Ishikawa (cell line): ENCODE data around the gene PRRT4.
A peak's percentile ranks its signal among the peaks of the same experiment; 100 is the strongest.

ENCODE experiments used
- CEBPB ChIP-seq: IDR thresholded peaks from 2 replicates; pipeline ENCODE4 v1.6.1; 2012
- CREB1 ChIP-seq: IDR thresholded peaks from 2 replicates; pipeline ENCODE4 v1.6.1; 2012; ENCODE audit warnings: low read depth
- EGR1 ChIP-seq: IDR thresholded peaks from 2 replicates; pipeline ENCODE4 v1.6.1; 2012
- EP300 ChIP-seq: IDR thresholded peaks from 2 replicates; pipeline ENCODE4 v1.6.1; 2012; ENCODE audit warnings: borderline replicate concordance
- FOXM1 ChIP-seq: IDR thresholded peaks from 2 replicates; pipeline ENCODE4 v1.6.1; 2012; ENCODE audit warnings: low read depth, borderline replicate concordance
- MAX ChIP-seq: IDR thresholded peaks from 2 replicates; pipeline ENCODE4 v1.6.1; 2012
- NFIC ChIP-seq: IDR thresholded peaks from 2 replicates; pipeline ENCODE4 v1.6.1; 2012
- RAD21 ChIP-seq: IDR thresholded peaks from 2 replicates; pipeline ENCODE4 v1.6.1; 2012; ENCODE audit warnings: low read depth
- REST ChIP-seq: IDR thresholded peaks from 2 replicates; pipeline ENCODE4 v1.6.1; 2012; ENCODE audit warnings: low read depth, mild to moderate bottlenecking
- TAF1 ChIP-seq: IDR thresholded peaks from 2 replicates; pipeline ENCODE4 v1.6.1; 2012; ENCODE audit warnings: low read depth, mild to moderate bottlenecking
- TCF12 ChIP-seq: IDR thresholded peaks from 2 replicates; pipeline ENCODE4 v1.6.1; 2012; ENCODE audit warnings: low read depth
- TEAD4 ChIP-seq: IDR thresholded peaks from 2 replicates; pipeline ENCODE4 v1.6.1; 2012
- USF1 ChIP-seq: IDR thresholded peaks from 2 replicates; pipeline ENCODE4 v1.6.1; 2012
- YY1 ChIP-seq: IDR thresholded peaks from 2 replicates; pipeline ENCODE4 v1.6.1; 2012; ENCODE audit warnings: low read depth
- ZBTB7A ChIP-seq: IDR thresholded peaks from 2 replicates; pipeline ENCODE4 v1.6.1; 2012; ENCODE audit warnings: low read depth

PRRT4 gene

GRCh38 chr7:128399991-128400390, 38.5 kb upstream of the PRRT4 start:
- TF ChIP-seq RAD21 (no peak), NFIC (no peak), TEAD4 (no peak), ZBTB7A (no peak), CEBPB (no peak), TCF12 (no peak), EGR1 (no peak), FOXM1 (no peak)

- no peak for TF ChIP-seq USF1
- TF ChIP-seq CREB1: no peak
- TF ChIP-seq REST: no peak
- no peak for TF ChIP-seq TEAD4
- no peak for TF ChIP-seq YY1
- TF ChIP-seq EP300: no peak
Observed at GRCh38 chr7:128398841-128399135, 37.3 kb upstream of the PRRT4 start.

- TF ChIP-seq RAD21 (peak; percentile 77), NFIC (no peak)
Observed at GRCh38 chr7:128398016-128398840, 36.7 kb upstream of the PRRT4 start.

GRCh38 chr7:128396357-128396756, 34.9 kb upstream of the PRRT4 start:
- TF ChIP-seq TCF12: no peak
- no peak for TF ChIP-seq MAX
- no peak for TF ChIP-seq CEBPB
- no peak for TF ChIP-seq CREB1
- no peak for TF ChIP-seq ZBTB7A
- TF ChIP-seq EGR1: no peak
- no peak for TF ChIP-seq TAF1
- TF ChIP-seq REST: no peak
- no peak for TF ChIP-seq NFIC
- TF ChIP-seq FOXM1: no peak
- TF ChIP-seq TEAD4: no peak
- TF ChIP-seq EP300: no peak
- no peak for TF ChIP-seq YY1
- no peak for TF ChIP-seq USF1
- no peak for TF ChIP-seq RAD21

- TF ChIP-seq TCF12 (no peak), RAD21 (no peak), CEBPB (no peak), USF1 (no peak), FOXM1 (no peak), EP300 (no peak), TAF1 (no peak), REST (no peak), TEAD4 (no peak), MAX (no peak), EGR1 (no peak)
Observed at GRCh38 chr7:128395748-128396147, 34.3 kb upstream of the PRRT4 start.
